ENCODE data around the gene AKAP13. TPM values are rescaled to one million over a fixed set of nuclear protein-coding genes. Genes with fewer than 3 reads are reported as not detected.

Gene AKAP13
- total RNA-seq, 1 experiment from 2014 or later: 54.5 TPM

DNA sequence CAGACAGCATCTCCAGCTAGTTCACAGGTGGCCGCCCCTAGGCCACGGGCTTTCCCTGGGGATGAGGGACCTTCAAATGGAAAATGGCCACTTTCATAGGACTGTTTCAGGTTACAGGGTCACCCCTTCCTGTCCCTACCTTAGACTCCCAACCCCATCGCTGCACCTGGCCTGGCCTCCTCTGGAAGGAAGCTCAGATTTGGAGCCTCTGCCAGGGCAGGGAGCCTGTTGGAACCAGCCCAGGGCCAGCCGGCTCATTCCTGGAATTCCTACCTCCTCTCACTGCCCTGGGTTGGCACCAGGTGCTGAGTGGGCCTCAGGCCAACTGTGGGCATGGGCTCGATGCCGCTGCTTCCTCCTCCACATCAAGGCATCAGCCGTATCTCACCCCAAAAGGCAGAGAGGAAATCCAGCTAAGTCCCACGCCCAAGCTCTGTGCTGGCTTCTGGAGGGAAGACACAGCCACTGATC lies 372.1 kb downstream of the AKAP13 start:
- H3K4me1 ChIP-seq (ENCODE audit: insufficient read depth, low read length, poor library complexity, severe bottlenecking): no peaks in the 10 kb centered on the region
- intact Hi-C loops (cut with micrococcal nuclease; ENCODE audit: unreplicated experiment): no loop called here
- CTCF ChIA-PET: no interaction called here

DNA sequence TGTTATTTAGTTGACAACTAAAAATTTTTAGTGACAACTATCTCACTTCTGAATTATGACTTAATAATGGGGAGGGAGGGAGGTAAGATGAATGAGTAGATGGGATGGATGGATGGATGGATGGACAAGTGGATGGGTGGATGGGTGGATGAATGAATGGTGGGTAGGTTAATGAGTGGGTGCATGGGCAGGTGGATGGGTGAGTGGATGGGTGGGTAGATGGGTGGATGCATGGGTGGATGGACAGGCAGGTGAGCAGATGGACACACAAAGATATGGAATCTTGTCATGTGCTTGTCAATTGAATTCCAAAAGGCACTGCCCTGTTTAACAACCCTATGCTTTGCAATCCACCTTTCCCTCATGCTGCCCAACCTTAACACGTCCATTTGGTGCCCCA lies 372.9 kb downstream of the AKAP13 start:
- no peak overlapping the region for H3K27ac ChIP-seq (ENCODE audit: low read depth, low read length, poor library complexity, severe bottlenecking)
- intact Hi-C loops (cut with micrococcal nuclease; ENCODE audit: unreplicated experiment): no loop called here
- POLR2A ChIA-PET (ENCODE audit: low non-redundant PET): no interaction called here
- H3K27me3 ChIP-seq (replicated peaks; ENCODE audit: insufficient read depth, low read depth, low read length, poor library complexity): no peaks in the 10 kb centered on the region
- CTCF ChIA-PET: no interaction called here
- no peak for DNase-seq (ENCODE audit: low spot score)
- peaks cover 6% of the 10 kb centered on the region for H3K36me3 ChIP-seq (ENCODE audit: insufficient read depth, low read length, poor library complexity, severe bottlenecking)
- no peaks in the 10 kb centered on the region for H3K4me1 ChIP-seq (ENCODE audit: insufficient read depth, low read length, poor library complexity, severe bottlenecking)
- H3K9me3 ChIP-seq (ENCODE audit: low read depth, low read length, poor library complexity, severe bottlenecking): no peaks in the 10 kb centered on the region
- no TSS peak for BruUV-seq (replicated peaks)
- H3K4me3 ChIP-seq (ENCODE audit: low read depth, low read length, poor library complexity, severe bottlenecking): no peak overlapping the region
- TF ChIP-seq EZH2 (IDR thresholded peaks at IDR 0.05; ENCODE audit: borderline replicate concordance, low read depth, low read length, poor library complexity, severe bottlenecking): no peak

More for the DNA sequence above, 372.1 kb downstream of the AKAP13 start:
- Histone ChIP-seq H3K27ac (ENCODE audit: low read depth, low read length, poor library complexity, severe bottlenecking) (no peak overlapping the region), H3K36me3 (ENCODE audit: insufficient read depth, low read length, poor library complexity, severe bottlenecking) (peaks cover 6% of the 10 kb centered on the region), H3K4me3 (ENCODE audit: low read depth, low read length, poor library complexity, severe bottlenecking) (no peak overlapping the region), H3K27me3 (replicated peaks; ENCODE audit: insufficient read depth, low read depth, low read length, poor library complexity) (no peaks in the 10 kb centered on the region), H3K9me3 (ENCODE audit: low read depth, low read length, poor library complexity, severe bottlenecking) (no peaks in the 10 kb centered on the region)
- DNase-seq (ENCODE audit: low spot score): no peak
- POLR2A ChIA-PET (ENCODE audit: low non-redundant PET): no interaction called here
- no TSS peak for BruUV-seq (replicated peaks)
- no peak for TF ChIP-seq EZH2 (IDR thresholded peaks at IDR 0.05; ENCODE audit: borderline replicate concordance, low read depth, low read length, poor library complexity, severe bottlenecking)
- TF ChIP-seq, protein P1, sequence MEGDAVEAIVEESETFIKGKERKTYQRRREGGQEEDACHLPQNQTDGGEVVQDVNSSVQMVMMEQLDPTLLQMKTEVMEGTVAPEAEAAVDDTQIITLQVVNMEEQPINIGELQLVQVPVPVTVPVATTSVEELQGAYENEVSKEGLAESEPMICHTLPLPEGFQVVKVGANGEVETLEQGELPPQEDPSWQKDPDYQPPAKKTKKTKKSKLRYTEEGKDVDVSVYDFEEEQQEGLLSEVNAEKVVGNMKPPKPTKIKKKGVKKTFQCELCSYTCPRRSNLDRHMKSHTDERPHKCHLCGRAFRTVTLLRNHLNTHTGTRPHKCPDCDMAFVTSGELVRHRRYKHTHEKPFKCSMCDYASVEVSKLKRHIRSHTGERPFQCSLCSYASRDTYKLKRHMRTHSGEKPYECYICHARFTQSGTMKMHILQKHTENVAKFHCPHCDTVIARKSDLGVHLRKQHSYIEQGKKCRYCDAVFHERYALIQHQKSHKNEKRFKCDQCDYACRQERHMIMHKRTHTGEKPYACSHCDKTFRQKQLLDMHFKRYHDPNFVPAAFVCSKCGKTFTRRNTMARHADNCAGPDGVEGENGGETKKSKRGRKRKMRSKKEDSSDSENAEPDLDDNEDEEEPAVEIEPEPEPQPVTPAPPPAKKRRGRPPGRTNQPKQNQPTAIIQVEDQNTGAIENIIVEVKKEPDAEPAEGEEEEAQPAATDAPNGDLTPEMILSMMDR (conservative IDR thresholded peaks at IDR 0.05; ENCODE audit: low read depth, low read length): no peak

DNA sequence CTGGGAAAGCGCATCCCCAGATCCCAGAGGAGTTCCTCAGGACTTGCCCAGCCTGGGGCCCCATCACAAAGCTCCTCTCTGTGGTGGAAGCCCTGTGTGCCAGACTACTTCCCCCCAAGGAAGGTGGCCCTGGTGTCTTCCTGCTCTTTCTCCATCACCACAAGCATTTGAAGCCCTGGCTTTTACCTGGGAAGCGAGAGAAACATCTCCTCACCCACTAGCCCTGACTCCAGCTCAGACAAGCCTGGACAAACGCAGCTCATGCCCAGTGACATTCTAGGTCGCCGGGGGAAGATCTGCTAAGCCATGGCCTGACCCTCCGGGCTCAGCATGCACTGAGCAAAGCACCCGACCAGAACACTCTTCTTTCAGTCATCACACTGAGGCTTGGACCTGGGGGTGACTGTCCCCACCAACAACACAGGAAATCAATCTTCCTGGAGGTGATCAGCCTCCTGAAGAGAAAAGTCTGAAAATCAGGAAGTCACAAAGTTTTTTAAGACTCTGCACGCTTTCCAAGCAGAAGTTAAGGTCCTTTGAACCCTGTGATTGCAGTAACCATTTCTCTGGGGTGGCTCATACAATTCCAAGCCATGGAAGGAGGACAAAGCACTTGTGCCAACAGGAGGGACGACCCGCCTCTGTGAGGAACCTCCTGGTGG lies 373.5 kb downstream of the AKAP13 start:
- intact Hi-C loops (cut with micrococcal nuclease; ENCODE audit: unreplicated experiment): no loop called here
- POLR2A ChIA-PET (ENCODE audit: low non-redundant PET): no interaction called here
- no peak for DNase-seq (ENCODE audit: low spot score)
- Histone ChIP-seq H3K27me3 (replicated peaks; ENCODE audit: insufficient read depth, low read depth, low read length, poor library complexity) (no peaks in the 10 kb centered on the region), H3K36me3 (ENCODE audit: insufficient read depth, low read length, poor library complexity, severe bottlenecking) (no peaks in the 10 kb centered on the region), H3K4me3 (ENCODE audit: low read depth, low read length, poor library complexity, severe bottlenecking) (no peak overlapping the region), H3K4me1 (ENCODE audit: insufficient read depth, low read length, poor library complexity, severe bottlenecking) (no peaks in the 10 kb centered on the region), H3K9me3 (ENCODE audit: low read depth, low read length, poor library complexity, severe bottlenecking) (no peaks in the 10 kb centered on the region), H3K27ac (ENCODE audit: low read depth, low read length, poor library complexity, severe bottlenecking) (no peak overlapping the region)
- no peak for TF ChIP-seq EZH2 (IDR thresholded peaks at IDR 0.05; ENCODE audit: borderline replicate concordance, low read depth, low read length, poor library complexity, severe bottlenecking)
- TF ChIP-seq, protein P1 (conservative IDR thresholded peaks at IDR 0.05; ENCODE audit: low read depth, low read length): no peak
- BruUV-seq (replicated peaks): no TSS peak
- CTCF ChIA-PET: no interaction called here

DNA sequence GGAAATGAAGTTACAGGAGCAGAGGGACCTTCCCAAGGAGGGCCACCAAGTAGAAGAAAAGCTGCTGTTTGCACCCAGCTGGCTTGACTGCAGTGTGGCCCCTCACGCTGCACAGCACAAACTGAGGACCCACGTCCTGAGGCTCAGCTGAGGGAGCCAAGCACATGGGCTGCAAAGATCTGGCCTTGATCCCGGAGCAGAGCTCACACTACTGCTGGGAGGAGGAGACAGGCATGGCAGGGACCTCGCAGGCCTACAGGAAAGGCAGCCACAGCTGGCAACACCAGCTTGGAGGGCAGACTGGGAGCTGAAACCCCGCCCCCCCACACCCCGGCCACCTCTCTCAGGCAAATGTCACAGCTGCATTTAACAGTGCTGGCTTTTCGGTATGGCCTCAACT lies 374.6 kb downstream of the AKAP13 start:
- no TSS peak for BruUV-seq (replicated peaks)
- Histone ChIP-seq H3K27ac (ENCODE audit: low read depth, low read length, poor library complexity, severe bottlenecking) (no peak overlapping the region), H3K27me3 (replicated peaks; ENCODE audit: insufficient read depth, low read depth, low read length, poor library complexity) (no peaks in the 10 kb centered on the region), H3K36me3 (ENCODE audit: insufficient read depth, low read length, poor library complexity, severe bottlenecking) (no peaks in the 10 kb centered on the region), H3K4me3 (ENCODE audit: low read depth, low read length, poor library complexity, severe bottlenecking) (no peak overlapping the region), H3K9me3 (ENCODE audit: low read depth, low read length, poor library complexity, severe bottlenecking) (no peaks in the 10 kb centered on the region), H3K4me1 (ENCODE audit: insufficient read depth, low read length, poor library complexity, severe bottlenecking) (no peaks in the 10 kb centered on the region)
- CTCF ChIA-PET: no interaction called here
- TF ChIP-seq, protein P1 (conservative IDR thresholded peaks at IDR 0.05; ENCODE audit: low read depth, low read length): no peak
- no peak for TF ChIP-seq EZH2 (IDR thresholded peaks at IDR 0.05; ENCODE audit: borderline replicate concordance, low read depth, low read length, poor library complexity, severe bottlenecking)
- POLR2A ChIA-PET (ENCODE audit: low non-redundant PET): no interaction called here
- intact Hi-C loops (cut with micrococcal nuclease; ENCODE audit: unreplicated experiment): no loop called here
- DNase-seq (ENCODE audit: low spot score): no peak

Data from A673 (cell line).